Endodermal cell (in vitro differentiated cells): Measurements from ENCODE around the gene PPFIBP2. TPM values are rescaled to one million over a fixed set of nuclear protein-coding genes. Genes with fewer than 3 reads are reported as not detected.

Experiments
- DNase-seq: peaks from one replicate; pipeline ENCODE4 v3.0.0-alpha.2; 2017
- H3K27ac ChIP-seq: 2 replicates; pipeline ENCODE4 v1.5.1; 2013; ENCODE audit warnings: mild to moderate bottlenecking, low read depth, low read length, moderate library complexity
- H3K27me3 ChIP-seq: 2 replicates; pipeline ENCODE4 v1.6.1; 2013; ENCODE audit warnings: mild to moderate bottlenecking, low read length, moderate library complexity; ENCODE audit not compliant: insufficient read depth, control insufficient read depth, poor library complexity, severe bottlenecking
- H3K36me3 ChIP-seq: 2 replicates; pipeline ENCODE4 v1.7.0; 2013; ENCODE audit warnings: mild to moderate bottlenecking, low read length, moderate library complexity; ENCODE audit not compliant: control insufficient read depth, insufficient read depth
- H3K4me1 ChIP-seq: one replicate; pipeline ENCODE4 v1.7.0; 2013; ENCODE audit warnings: low read length; ENCODE audit not compliant: control insufficient read depth, insufficient read depth
- H3K4me3 ChIP-seq: 2 replicates; pipeline ENCODE4 v1.5.1; 2013; ENCODE audit warnings: mild to moderate bottlenecking, low read length, moderate library complexity
- H3K9ac ChIP-seq: 2 replicates; pipeline ENCODE4 v1.6.1; 2013; ENCODE audit warnings: mild to moderate bottlenecking, low read length, moderate library complexity; ENCODE audit not compliant: poor library complexity, severe bottlenecking; ENCODE audit errors: extremely low read depth
- H3K9me3 ChIP-seq: 2 replicates; pipeline ENCODE4 v1.6.1; 2013; ENCODE audit warnings: mild to moderate bottlenecking, low read length, moderate library complexity; ENCODE audit not compliant: control insufficient read depth
- H3K27ac Mint-ChIP-seq: 2 replicates; pipeline ENCODE4 v1.8.0; 2020; ENCODE audit warnings: mixed read lengths
- H3K27me3 Mint-ChIP-seq: 2 replicates; pipeline ENCODE4 v1.8.0; 2021; ENCODE audit warnings: mild to moderate bottlenecking, mixed read lengths; ENCODE audit not compliant: insufficient read depth
- H3K36me3 Mint-ChIP-seq: 2 replicates; pipeline ENCODE4 v1.8.0; 2020; ENCODE audit warnings: low read depth, mixed read lengths
- H3K4me1 Mint-ChIP-seq: 2 replicates; pipeline ENCODE4 v1.8.0; 2020; ENCODE audit warnings: mixed read lengths
- H3K4me3 Mint-ChIP-seq: 2 replicates; pipeline ENCODE4 v1.8.0; 2020; ENCODE audit warnings: mild to moderate bottlenecking, moderate library complexity, mixed read lengths
- H3K9me3 Mint-ChIP-seq: 2 replicates; pipeline ENCODE4 v1.8.0; 2020; ENCODE audit warnings: mild to moderate bottlenecking, mixed read lengths
- CTCF ChIP-seq: fragments of 200-600 bp; sonication (generic); conservative IDR thresholded peaks from 2 replicates; pipeline ENCODE4 v1.5.0; 2021; ENCODE audit warnings: antibody characterized with exemption, mild to moderate bottlenecking
- WGBS, 2 experiments: methylation state at CpG; one replicate each; pipeline versions ENCODE4 v1.1.5 to v1.1.7; 2013; ENCODE audit warnings: missing lambda C conversion rate in 2 of 2, mixed read lengths in 1 of 2; ENCODE audit not compliant: insufficient coverage in 1 of 2, insufficient read length in 1 of 2; 5-methylcytosine and 5-hydroxymethylcytosine counted together
- total RNA-seq, 2 donors: library from RNA; stranded (reverse); fragmentation: NEBNext Ultra II Directional in 1 of 2; extraction: Animal tissue kit (Norgen Biotek cat#: 25700) in 1 of 2; gene quantifications; 2 replicates in 1 of 2; 3 replicates in 1 of 2; pipeline ENCODE4 v1.2.1, GENCODE V29; 2021

The PPFIBP2 gene
- total RNA-seq, 2 donors from 2014 or later, result 149 to 195 TPM

GRCh38 chr11:7665473-7666291 lies 151.9 kb downstream of the PPFIBP2 start:
- Histone ChIP-seq H3K36me3 (peaks cover 61% of the 10 kb centered on the region), H3K4me3 (no peak overlapping the region), H3K27me3 (no peaks in the 10 kb centered on the region), H3K9me3 (peaks cover 12% of the 10 kb centered on the region), H3K27ac (no peak overlapping the region), H3K4me1 (peaks cover 7% of the 10 kb centered on the region), H3K9ac (no peak overlapping the region)
- Mint-ChIP-seq H3K27me3 (no peaks in the 10 kb centered on the region), H3K9me3 (peaks cover 26% of the 10 kb centered on the region), H3K4me3 (no peak overlapping the region), H3K36me3 (peaks cover 85% of the 10 kb centered on the region), H3K27ac (peak overlapping the region; percentile 76), H3K4me1 (peaks cover 21% of the 10 kb centered on the region)
- peak; percentile 93 for DNase-seq
- peak; percentile 89 for TF ChIP-seq CTCF
- WGBS, 2 experiments, result 68 to 81% methylated on average over 6 to 20 of the region's 20 CpGs

DNA sequence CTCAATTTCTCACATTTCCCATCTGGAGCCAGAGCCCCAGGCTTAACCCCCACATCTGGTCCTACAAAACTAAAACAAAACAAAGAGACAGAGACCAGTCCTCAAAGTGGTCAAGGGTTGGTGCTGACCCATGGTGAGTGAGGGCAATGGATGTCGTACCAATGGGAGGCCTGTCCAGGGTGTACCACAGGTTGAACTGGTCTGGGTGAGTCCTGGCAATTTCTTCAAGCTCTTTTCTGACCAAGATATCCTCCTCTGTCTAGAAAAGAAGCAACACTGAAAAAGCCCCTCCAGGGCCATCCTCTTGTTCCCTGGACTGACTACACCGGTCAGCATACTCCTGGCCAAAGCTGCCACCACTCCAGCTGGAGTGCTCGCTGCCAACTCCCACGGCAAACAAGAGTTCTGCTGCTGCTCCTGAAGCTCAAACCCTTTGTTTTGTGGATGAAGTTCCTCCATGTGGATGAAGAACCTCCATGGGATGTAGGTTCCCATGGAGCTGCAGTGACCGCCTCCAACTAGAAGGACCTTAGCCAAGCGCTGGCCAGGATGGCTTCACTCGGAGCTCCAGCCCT lies 152.6 kb downstream of the PPFIBP2 start:
- no peak overlapping the region for H3K9ac ChIP-seq
- Mint-ChIP-seq H3K9me3 (peaks cover 20% of the 10 kb centered on the region), H3K36me3 (peaks cover 80% of the 10 kb centered on the region), H3K27ac (no peak overlapping the region), H3K4me1 (peaks cover 24% of the 10 kb centered on the region), H3K27me3 (no peaks in the 10 kb centered on the region), H3K4me3 (no peak overlapping the region)
- WGBS, 2 experiments, result 90 to 94% methylated on average over 4 to 7 of the region's 7 CpGs
- peaks cover 12% of the 10 kb centered on the region for H3K9me3 ChIP-seq
- no peaks in the 10 kb centered on the region for H3K27me3 ChIP-seq
- no peak overlapping the region for H3K27ac ChIP-seq
- peaks cover 61% of the 10 kb centered on the region for H3K36me3 ChIP-seq
- H3K4me1 ChIP-seq, result peaks cover 12% of the 10 kb centered on the region
- no peak for TF ChIP-seq CTCF
- no peak overlapping the region for H3K4me3 ChIP-seq
- no peak for DNase-seq

DNA sequence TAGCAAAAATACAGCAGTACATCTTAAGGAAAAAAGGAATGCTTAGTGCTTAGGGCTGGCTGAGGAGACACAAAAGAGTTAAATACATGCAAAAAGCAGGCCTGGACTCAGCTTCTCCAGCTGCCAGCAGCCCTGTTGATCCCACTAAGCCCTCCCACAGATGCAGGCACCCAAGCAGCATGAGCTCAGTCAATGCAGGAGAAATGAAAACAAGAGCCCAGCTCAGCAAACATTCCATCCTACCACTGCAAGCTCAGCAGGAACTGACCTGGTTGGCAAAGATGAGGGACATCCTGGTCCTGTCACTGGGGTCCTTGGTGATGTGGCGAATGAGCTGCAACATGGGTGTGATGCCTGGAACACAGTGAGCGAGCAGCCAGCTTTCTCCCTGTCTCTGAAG lies 153.7 kb downstream of the PPFIBP2 start:
- Mint-ChIP-seq H3K4me3 (no peak overlapping the region), H3K9me3 (peaks cover 19% of the 10 kb centered on the region), H3K27ac (no peak overlapping the region), H3K4me1 (peaks cover 28% of the 10 kb centered on the region), H3K36me3 (peaks cover 75% of the 10 kb centered on the region), H3K27me3 (no peaks in the 10 kb centered on the region)
- Histone ChIP-seq H3K27ac (no peak overlapping the region), H3K9me3 (peaks cover 12% of the 10 kb centered on the region), H3K9ac (no peak overlapping the region), H3K4me3 (no peak overlapping the region), H3K36me3 (peaks cover 61% of the 10 kb centered on the region), H3K27me3 (no peaks in the 10 kb centered on the region), H3K4me1 (peaks cover 13% of the 10 kb centered on the region)
- no peak for DNase-seq
- TF ChIP-seq CTCF, result no peak
- WGBS, 2 experiments, result 95 to 100% methylated on average over 2 of the region's 2 CpGs
